Ishikawa (cell line): ENCODE measurements around the gene TOR2A.

Experiments used
- CEBPB ChIP-seq: IDR thresholded peaks from 2 replicates; pipeline ENCODE4 v1.6.1; 2012
- CREB1 ChIP-seq: IDR thresholded peaks from 2 replicates; pipeline ENCODE4 v1.6.1; 2012; ENCODE audit warnings: low read depth
- EP300 ChIP-seq: IDR thresholded peaks from 2 replicates; pipeline ENCODE4 v1.6.1; 2012; ENCODE audit warnings: borderline replicate concordance
- TAF1 ChIP-seq: IDR thresholded peaks from 2 replicates; pipeline ENCODE4 v1.6.1; 2012; ENCODE audit warnings: low read depth, mild to moderate bottlenecking
- TEAD4 ChIP-seq: IDR thresholded peaks from 2 replicates; pipeline ENCODE4 v1.6.1; 2012
- YY1 ChIP-seq: IDR thresholded peaks from 2 replicates; pipeline ENCODE4 v1.6.1; 2012; ENCODE audit warnings: low read depth
- TF ChIP-seq, protein P1 (sequence below): IDR thresholded peaks from 2 replicates; pipeline ENCODE4 v1.6.1; 2012
- TF ChIP-seq, protein P2 (sequence below): IDR thresholded peaks from 2 replicates; pipeline ENCODE4 v1.6.1; 2012; ENCODE audit warnings: low read depth, mild to moderate bottlenecking

DNA sequence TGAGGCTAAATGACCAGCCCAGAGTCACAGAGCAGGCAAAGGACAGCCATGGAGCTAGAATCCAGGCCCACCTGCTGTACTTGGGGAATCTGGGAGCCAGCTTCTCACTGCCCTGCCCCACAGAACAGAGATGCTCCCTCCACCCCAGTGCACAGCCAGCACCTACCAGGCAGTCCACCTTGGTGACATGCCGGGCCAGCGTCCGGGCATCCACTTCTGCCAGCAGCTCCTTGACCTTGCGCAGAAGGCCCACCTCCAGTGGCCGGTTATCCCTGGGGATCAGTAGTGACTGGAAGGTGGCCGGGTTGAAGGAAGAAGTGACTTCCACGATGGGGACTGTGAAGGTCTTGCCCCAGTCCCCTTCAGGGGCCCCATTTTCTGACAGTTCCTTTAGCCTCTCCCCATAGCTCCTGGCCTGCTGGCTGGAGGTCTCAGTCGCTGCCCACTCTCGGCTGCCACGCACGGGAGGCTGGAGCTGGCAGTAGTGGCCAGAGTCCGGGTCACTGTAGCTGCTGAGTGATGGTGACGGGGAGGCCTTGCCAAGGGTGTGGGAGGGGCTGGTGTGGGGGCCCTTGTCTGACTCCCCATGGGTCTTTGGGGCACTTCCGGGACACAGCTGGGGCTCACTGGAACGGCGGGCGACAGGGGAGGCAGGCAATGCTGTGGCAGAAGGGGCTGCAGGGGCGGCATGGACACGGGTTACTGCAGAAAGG, 9.5 kb upstream of the TOR2A start:
- no peak for TF ChIP-seq CEBPB
- TF ChIP-seq EP300 = no peak
- no peak for TF ChIP-seq CREB1
- no peak for TF ChIP-seq TEAD4
- TF ChIP-seq, protein P1, sequence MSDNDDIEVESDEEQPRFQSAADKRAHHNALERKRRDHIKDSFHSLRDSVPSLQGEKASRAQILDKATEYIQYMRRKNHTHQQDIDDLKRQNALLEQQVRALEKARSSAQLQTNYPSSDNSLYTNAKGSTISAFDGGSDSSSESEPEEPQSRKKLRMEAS = no peak
- TF ChIP-seq, protein P2, sequence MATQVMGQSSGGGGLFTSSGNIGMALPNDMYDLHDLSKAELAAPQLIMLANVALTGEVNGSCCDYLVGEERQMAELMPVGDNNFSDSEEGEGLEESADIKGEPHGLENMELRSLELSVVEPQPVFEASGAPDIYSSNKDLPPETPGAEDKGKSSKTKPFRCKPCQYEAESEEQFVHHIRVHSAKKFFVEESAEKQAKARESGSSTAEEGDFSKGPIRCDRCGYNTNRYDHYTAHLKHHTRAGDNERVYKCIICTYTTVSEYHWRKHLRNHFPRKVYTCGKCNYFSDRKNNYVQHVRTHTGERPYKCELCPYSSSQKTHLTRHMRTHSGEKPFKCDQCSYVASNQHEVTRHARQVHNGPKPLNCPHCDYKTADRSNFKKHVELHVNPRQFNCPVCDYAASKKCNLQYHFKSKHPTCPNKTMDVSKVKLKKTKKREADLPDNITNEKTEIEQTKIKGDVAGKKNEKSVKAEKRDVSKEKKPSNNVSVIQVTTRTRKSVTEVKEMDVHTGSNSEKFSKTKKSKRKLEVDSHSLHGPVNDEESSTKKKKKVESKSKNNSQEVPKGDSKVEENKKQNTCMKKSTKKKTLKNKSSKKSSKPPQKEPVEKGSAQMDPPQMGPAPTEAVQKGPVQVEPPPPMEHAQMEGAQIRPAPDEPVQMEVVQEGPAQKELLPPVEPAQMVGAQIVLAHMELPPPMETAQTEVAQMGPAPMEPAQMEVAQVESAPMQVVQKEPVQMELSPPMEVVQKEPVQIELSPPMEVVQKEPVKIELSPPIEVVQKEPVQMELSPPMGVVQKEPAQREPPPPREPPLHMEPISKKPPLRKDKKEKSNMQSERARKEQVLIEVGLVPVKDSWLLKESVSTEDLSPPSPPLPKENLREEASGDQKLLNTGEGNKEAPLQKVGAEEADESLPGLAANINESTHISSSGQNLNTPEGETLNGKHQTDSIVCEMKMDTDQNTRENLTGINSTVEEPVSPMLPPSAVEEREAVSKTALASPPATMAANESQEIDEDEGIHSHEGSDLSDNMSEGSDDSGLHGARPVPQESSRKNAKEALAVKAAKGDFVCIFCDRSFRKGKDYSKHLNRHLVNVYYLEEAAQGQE = no peak
- no peak for TF ChIP-seq TAF1
- no peak for TF ChIP-seq YY1
